GM12865 (cell line): Measurements from ENCODE around the gene SIRT2.
A peak's percentile ranks its signal among the peaks of the same experiment; 100 is the strongest.
"Not testable (repeated sequence)": the region's sequence is repeated elsewhere in the genome, so short reads cannot be mapped to it uniquely, and the experiment has no call there.

Experiments used
- DNase-seq: peaks from one replicate; pipeline ENCODE4 v3.0.0; 2010; ENCODE audit warnings: low read depth
- H3K4me3 ChIP-seq: 2 replicates; pipeline ENCODE4 v1.5.1; 2011; ENCODE audit warnings: mild to moderate bottlenecking, low read depth, low read length, control low read depth
- TF ChIP-seq, protein P1 (sequence below): IDR thresholded peaks from 2 replicates; pipeline ENCODE4 v1.5.1; 2011; ENCODE audit warnings: low read length, control low read depth, low read depth, inconsistent platforms; ENCODE audit not compliant: insufficient read depth; ENCODE audit errors: missing control alignments

Gene SIRT2

DNA sequence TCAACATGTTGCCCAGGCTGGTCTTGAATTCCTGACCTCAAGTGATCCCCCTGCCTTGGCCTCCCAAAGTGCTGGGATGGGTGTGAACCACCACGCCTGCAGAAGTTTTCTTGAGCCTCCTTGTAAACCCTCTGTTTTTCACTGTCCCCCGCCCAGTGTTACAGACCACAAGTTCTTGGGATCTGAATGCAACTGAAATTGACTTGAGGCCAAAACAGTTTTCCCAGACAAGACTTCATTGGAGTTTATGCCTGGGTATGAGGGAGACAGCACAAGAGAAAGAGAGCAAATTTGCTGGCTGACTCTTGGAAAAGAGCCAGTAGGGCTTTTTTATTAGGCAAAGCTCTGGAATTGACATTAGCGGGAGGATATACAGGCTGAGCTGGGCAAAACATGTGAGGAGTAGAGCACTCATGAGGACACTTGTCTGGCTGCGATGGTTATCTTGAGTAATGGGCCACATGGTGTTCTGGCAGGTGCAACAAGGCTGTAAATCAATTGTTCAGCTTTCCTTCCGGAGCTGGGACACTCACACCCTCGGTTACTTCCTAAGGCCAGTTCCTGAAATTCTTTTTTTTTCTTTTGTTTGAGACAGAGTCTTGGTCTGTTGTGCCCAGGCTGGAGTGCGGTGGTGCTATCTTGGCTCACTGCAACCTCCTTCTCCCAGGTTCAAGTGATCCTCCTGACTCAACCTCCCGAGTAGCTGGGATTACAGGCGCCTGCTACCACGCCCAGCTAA lies 36.9 kb downstream of the SIRT2 start:
- DNase-seq: no peak
- no peak overlapping the region for H3K4me3 ChIP-seq

DNA sequence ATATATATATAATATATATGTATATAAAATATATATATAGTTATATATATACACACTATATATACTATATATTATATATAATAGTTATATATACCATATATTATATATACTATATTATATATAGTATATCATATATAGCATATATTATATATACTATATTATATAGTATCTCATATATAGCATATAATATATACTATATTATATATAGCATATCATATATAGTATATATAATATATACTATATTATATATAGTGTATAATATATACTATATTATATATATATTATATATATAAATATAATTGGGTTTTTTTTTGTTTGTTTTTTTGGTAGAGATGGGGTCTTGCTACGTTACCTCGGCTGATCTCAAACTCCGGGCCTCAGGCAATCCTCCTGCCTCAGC lies 38.0 kb downstream of the SIRT2 start:
- H3K4me3 ChIP-seq: no peak overlapping the region
- TF ChIP-seq, protein P1, sequence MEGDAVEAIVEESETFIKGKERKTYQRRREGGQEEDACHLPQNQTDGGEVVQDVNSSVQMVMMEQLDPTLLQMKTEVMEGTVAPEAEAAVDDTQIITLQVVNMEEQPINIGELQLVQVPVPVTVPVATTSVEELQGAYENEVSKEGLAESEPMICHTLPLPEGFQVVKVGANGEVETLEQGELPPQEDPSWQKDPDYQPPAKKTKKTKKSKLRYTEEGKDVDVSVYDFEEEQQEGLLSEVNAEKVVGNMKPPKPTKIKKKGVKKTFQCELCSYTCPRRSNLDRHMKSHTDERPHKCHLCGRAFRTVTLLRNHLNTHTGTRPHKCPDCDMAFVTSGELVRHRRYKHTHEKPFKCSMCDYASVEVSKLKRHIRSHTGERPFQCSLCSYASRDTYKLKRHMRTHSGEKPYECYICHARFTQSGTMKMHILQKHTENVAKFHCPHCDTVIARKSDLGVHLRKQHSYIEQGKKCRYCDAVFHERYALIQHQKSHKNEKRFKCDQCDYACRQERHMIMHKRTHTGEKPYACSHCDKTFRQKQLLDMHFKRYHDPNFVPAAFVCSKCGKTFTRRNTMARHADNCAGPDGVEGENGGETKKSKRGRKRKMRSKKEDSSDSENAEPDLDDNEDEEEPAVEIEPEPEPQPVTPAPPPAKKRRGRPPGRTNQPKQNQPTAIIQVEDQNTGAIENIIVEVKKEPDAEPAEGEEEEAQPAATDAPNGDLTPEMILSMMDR: no peak
- DNase-seq: no peak

More for the DNA sequence above, 36.9 kb downstream of the SIRT2 start:
- TF ChIP-seq, protein P1: no peak

DNA sequence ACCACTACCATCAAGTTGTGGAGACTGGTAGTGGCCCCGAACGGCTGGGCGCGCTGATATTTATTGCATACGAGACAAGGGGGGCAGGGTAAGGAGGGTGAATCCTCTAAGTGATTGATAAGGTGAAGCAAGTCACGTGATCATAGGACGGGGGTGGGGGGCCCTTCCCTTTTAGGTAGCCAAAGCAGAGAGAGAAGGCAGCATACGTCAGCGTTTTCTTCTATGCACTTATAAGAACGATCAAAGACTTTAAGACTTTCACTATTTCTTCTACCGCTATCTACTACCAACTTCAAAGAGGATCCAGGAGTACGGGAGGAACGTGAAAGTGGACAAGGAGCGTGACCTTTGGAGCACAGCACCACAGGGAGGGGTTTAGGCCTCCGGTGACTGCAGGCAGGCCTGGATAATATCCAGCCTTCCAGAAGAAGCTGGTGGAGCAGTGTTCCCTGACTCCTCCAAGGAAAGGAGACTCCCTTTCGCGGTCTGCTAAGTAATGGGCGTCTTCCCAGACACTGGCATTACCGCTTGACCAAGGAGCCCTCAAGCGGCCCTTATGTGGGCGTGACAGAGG lies 39.7 kb downstream of the SIRT2 start:
- H3K4me3 ChIP-seq, DNase-seq: not testable (repeated sequence)

DNA sequence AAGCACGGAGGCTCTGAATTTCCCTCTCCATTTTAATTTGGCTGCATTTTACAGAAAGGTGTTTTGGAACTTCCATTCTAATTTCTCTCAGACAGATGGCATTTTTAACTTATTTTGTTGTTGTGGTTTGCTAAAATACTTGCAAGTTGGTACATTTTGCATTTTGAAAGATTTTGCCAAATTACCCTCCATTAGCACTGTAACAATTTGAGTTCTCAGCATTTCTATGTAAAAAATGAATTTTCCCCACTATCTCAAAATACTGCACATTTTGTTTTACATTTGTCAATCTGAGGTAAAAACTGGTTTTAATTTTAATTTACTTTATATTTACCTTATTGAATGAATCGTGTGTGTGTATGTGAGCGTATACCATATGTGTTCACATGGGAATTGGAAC lies 42.6 kb downstream of the SIRT2 start:
- TF ChIP-seq, protein P1: no peak
- H3K4me3 ChIP-seq: no peak overlapping the region

DNA sequence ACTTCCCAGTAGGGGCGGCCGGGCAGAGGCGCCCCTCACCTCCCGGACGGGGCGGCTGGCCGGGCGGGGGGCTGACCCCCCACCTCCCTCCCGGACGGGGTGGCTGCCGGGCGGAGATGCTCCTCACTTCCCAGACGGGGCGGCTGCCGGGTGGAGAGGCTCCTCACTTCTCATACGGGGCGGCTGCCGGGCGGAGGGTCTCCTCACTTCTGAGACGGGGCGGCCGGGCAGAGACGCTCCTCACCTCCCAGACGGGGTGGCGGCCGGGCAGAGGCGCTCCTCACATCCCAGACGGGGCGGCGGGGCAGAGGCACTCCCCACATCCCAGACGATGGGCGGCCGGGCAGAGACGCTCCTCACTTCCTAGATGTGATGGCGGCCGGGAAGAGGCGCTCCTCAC lies 43.7 kb downstream of the SIRT2 start:
- not testable (repeated sequence) for DNase-seq, H3K4me3 ChIP-seq

More for the DNA sequence above, 42.6 kb downstream of the SIRT2 start:
- no peak for DNase-seq

DNA sequence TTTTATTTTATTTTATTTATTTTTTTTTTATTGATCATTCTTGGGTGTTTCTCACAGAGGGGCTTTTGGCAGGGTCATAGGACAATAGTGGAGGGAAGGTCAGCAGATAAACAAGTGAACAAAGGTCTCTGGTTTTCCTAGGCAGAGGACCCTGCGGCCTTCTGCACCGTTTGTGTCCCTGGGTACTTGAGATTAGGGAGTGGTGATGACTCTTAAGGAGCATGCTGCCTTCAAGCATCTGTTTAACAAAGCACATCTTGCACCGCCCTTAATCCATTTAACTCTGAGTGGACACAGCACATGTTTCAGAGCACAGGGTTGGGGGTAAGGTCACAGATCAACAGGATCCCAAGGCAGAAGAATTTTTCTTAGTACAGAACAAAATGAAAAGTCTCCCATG lies 44.5 kb downstream of the SIRT2 start:
- DNase-seq, H3K4me3 ChIP-seq: not testable (repeated sequence)

DNA sequence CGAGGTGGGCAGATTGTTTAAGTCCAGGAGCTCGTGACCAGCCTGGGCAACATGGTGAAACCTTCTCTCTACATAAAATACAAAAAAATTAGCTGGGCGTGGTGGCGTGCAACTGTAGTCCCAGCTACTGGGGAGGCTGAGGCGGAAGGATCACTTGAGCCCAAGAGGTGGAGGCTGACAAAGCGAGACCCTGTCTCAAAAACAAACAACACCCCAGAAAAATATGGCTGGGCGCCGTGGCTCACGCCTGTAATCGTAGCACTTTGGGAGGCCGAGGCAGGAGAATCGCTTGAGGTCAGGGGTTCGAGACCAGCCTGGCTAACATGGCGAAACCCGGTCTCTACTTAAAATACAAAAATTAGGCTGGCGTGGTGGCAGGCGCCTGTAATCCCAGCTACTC lies 46.2 kb downstream of the SIRT2 start:
- peak overlapping the region; percentile 84 for H3K4me3 ChIP-seq
- no peak for DNase-seq
- TF ChIP-seq, protein P1: no peak

DNA sequence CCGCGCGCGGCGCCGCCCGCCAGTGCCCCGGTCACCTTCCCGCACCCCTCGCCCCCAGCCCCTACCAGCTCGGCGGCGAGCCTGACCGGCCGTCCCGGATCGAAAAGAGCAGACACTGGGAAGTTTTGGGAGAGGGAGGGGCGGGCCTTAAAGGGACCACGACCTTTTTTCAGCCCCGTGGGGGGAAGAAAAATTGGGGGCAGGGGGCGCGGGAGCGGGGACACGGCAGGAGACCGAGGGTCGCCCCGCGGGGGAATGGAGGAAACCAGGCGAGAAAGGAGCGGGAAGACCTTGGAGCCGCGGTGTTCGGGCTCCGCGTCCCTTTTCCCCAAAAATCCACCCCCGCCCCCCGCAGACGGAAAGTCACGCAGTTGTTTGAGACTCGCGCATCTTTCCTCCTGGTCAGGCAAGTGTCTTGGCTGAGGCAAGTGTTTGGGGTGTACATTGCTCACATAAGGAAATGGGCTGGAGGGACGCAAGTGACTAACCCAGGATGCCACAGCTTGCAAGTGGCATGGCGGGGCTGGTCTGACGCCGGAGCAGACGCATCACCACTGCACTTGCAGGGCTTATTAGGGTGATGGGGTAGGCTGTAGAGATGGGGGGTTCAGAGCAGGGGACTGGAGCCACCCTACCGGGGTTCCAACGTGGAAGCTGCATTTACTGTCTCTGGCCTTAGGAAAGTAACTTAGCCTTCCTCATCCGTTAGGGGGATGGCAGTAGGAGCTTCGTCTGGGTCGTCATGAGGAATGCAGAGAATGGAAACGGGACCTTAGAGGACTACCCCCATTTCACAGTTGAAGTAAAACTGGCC lies 47.0 kb downstream of the SIRT2 start:
- TF ChIP-seq, protein P1: no peak
- peak; percentile 81 for DNase-seq
- H3K4me3 ChIP-seq: peak overlapping the region; percentile 84
